Measurements from ENCODE around the gene NPL.

DNA sequence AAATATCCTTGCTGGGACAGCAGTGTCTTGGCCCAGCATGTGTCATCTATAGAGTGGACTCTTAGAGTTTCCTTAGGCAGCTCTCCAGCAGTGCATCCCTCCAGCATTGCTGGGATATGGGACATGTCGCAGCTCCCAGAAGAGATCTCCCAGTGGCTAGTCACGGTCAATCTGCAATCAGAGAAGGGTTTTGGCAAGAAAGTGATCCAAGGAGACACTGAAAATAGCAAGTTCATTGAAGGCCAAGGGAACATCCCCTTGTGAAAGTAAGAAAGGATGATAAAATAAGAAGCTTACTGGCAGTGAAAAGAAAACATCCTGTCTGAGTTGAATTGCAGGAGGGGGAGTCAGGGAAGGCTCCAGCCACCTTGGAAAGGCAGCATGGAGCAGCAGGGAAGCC, 19.3 kb upstream of the NPL start:
- TF ChIP-seq, protein P1, sequence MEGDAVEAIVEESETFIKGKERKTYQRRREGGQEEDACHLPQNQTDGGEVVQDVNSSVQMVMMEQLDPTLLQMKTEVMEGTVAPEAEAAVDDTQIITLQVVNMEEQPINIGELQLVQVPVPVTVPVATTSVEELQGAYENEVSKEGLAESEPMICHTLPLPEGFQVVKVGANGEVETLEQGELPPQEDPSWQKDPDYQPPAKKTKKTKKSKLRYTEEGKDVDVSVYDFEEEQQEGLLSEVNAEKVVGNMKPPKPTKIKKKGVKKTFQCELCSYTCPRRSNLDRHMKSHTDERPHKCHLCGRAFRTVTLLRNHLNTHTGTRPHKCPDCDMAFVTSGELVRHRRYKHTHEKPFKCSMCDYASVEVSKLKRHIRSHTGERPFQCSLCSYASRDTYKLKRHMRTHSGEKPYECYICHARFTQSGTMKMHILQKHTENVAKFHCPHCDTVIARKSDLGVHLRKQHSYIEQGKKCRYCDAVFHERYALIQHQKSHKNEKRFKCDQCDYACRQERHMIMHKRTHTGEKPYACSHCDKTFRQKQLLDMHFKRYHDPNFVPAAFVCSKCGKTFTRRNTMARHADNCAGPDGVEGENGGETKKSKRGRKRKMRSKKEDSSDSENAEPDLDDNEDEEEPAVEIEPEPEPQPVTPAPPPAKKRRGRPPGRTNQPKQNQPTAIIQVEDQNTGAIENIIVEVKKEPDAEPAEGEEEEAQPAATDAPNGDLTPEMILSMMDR (IDR thresholded peaks at IDR 0.05 in 8 of 11, conservative IDR thresholded peaks at IDR 0.05 in 3 of 11): no peak
- TF ChIP-seq POLR2A (IDR thresholded peaks at IDR 0.05): no peak
- TF ChIP-seq POLR2AphosphoS5 (IDR thresholded peaks at IDR 0.05): peak in 1 of 3 donors; percentile 38

Measured in spleen (tissue), 7 donors.